HG03558 (cell line): ENCODE results near the gene CHMP4B.
"Not testable (repeated sequence)": the region's sequence is repeated elsewhere in the genome, so short reads cannot be mapped to it uniquely, and the experiment has no call there.

ENCODE experiments used
- ATAC-seq: cut with Tn5 transposase; IDR thresholded peaks from one replicate; pipeline ENCODE4 v1.9.1; 2021; ENCODE audit warnings: moderate number of reproducible peaks; ENCODE audit not compliant: unreplicated experiment; ENCODE audit errors: extremely low read depth

The CHMP4B gene

DNA sequence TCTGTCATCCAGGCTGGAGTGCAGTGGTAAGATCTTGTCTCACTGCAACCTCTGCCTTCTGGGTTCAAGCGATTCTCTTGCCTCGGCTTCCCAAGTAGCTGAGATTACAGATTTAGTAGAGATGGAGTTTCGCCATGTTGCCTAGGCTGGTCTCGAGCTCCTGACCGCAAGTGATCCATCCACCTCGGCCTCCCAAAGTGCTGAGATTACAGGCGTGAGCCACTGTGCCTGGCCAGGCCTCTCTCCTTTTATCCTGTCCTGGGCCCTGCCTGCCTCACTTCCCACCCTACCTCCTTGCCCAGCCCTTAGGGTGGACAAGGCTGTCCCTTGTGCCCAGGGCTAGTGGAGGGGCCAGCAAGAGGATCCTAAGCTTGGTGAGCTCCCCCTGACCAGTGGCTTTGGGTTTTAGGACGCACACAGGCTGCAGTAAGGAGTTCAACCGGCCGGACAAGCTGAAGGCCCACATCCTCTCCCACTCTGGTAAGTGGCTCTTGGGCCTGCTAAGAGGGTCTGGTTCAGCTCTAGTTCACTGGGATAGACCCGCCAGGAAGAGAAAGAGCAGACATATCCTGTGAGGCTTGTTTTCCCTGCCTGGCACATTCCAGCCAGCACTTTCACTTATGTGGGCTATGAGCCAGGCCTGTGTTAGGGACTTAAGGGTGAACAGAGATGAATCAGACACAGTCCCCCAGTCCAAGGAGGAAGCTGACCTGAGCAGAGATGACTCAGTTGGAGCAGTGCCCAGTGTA, 21.9 kb upstream of the CHMP4B start:
- ATAC-seq, result no peak

DNA sequence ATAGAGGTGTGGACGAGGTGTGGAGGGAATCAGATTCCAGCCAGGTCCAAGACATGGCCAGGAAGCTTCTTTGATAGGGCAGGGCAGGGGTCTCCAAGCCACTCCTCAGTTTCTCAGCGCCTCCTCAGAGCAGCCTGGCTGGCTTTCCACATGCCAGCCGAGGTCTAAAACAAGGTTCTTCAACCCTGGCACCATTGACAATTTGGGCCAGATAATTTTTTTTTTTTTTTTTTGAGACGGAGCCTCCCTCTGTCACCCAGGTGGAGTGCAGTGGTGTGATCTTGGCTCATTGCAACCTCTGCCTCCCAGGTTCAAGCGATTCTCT, 21.3 kb upstream of the CHMP4B start:
- ATAC-seq, result no peak

DNA sequence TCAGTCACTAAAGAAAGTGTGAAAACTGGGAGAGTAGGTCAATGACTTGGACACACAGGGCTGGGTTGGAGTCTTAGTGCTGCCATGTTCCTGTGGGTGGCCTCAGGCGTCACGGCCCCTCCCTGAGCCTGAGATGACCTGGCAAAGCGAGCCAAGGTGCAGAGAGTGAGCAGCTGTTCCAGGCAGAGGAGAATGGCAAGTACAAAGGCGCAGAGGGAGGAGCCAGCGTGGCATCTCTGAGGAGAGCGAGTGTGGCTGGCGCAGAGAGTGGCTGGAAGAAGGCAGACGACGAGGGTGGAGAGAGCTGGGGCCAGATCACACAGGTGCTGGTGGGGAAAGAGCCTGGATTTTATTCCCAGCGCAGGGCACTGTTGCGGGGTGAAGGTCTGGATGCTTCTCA, 20.6 kb upstream of the CHMP4B start:
- no peak for ATAC-seq

DNA sequence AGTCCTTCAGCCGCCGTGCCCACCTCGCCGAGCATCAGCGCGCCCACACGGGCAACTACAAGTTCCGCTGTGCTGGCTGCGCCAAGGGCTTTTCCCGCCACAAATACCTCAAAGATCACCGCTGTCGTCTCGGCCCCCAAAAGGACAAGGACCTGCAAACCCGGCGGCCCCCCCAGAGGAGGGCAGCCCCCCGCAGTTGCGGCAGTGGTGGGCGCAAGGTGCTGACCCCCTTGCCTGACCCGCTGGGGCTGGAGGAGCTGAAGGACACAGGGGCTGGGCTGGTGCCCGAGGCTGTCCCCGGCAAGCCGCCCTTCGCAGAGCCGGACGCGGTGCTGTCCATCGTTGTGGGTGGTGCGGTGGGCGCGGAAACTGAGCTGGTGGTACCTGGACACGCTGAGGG, 20.1 kb upstream of the CHMP4B start:
- no peak for ATAC-seq

DNA sequence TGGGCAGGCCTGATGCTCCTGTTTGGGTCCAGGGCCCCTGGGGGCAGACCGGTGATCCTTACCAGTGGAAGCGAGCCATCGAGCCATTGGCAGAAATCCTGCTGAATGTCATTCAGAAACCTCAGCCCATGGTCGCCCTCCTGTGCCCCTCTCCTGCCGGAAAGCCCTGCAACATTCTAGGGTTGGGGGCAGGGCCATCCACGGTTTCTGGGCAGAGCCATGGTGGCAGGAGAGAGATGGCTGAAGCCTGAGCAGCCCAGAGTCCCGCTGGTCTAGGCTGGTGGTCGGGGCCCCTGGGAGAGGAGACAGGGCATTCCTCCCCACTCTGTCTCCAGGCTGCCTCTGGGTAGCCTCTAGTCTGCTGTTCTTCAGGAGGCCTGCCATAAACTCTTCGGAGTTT, 19.6 kb upstream of the CHMP4B start:
- no peak for ATAC-seq

DNA sequence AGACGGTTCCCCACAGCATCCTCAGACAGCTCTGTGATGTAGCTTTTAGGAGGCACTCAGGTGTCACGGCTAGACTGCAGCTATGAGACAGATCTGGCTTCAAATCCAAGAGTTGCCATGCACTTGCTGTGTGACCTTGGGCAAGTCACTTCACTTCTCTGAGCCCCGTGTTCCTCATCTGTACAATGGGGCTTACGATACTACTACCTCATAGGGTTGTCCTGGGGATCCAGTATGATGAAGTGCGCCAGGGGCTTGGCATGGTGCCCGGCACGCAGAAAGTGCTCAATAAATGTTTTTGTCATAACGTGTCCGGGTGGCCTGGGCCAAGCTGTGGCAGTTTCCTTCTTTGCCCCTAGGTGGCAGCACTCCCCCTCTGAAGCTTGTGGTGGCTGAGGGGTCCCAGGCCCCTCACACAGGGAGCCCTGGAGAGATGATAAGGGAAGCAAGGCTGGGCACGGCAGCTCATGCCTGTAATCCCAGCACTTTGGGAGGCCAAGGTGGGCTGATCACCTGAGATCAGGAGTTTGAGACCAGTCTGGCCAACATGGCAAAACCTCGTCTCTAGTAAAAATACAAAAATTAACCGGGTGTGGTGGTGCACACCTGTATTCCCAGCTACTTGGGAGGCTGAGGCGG, 19.1 kb upstream of the CHMP4B start:
- no peak for ATAC-seq

DNA sequence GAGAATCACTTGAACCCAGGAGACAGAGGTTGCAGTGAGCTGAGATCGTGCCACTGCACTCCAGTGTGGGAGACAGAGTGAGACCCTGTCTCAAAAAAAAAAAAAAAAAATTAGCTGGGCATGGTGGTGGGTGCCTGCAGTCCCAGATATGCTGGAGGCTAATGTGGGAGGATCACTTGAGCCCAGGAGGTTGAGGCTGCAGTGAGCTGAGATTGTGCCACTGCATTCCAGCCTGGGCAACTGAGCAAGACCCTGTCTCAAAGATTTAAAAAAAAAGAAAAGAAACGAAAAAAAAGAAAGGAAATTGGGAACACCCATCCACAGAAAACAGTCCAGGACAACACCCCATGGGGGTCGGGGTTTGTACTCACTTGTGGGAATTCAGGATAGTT, 18.6 kb upstream of the CHMP4B start:
- ATAC-seq, result not testable (repeated sequence)

DNA sequence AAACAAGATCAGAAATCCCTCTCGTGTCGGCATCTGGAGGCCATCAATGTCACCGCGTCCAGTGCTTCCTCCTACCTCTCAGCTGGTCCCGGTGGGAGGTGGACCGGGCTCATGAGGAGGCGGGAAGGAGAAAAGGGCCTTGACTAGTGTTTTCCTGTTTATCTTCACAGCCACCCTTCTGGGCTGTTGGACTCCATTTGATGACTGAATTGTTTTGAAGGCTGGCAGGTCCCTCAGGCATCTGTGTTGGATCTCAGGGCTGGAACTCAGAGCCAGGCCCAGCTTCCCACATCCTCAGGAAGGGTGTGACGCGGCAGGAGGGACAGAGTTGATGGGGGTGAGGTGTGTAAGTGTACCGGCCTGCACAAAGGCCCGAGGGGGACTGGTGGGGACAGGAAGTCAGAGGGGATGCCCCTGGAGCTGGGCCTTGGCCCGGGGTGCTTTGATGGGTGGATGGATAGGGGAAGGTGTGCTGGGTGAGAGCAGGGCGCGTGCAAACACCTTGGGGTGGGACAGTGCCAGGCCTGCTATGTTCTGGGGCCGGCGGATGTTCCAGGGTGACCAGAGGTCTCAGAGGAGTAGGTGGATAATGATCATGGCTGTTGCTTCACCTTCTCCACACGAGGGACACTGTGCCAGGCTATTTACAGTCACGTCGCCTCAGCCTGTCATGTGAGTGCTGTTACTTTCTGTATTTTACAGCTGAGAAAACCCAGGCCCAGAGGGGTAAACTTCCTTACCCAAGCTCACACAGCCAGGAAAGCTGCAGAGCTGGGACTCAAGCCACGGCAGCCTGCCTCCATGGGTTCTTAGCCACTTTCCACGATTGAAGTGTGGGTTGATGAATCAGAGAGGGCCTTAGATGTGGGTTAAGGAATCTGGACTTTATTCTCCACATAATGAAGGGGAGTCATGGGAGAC, 17.9 kb upstream of the CHMP4B start:
- no peak for ATAC-seq

DNA sequence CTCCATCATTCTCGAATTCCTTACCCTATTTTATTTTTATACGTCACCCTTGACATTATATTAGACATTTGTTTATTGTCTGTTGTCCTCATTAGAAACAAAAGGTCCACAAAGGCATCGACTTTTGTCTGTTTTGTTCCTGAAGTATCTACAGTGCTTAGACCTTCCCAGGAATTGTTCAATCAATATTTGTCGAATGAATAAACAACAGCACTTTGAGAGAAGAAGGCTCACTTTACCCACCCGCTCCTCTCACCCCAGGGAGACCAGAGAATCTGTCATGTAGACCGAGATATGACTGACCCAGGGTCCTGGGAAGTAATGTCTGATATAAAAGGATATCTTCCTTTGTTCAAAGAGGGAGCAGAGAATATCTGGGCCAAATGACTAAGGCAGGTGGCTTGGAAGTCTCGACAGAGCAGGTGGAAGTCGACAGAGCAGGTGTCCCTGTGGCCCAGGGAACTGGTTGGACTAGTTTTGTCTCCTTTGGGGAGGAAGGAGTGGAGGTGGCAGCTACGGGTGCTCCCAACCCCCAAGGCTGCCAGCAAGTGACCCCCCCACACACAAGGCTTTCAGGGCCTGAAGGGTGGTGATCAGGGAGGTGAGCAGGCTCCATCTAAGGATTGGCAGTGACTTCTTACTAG, 14.8 kb upstream of the CHMP4B start:
- no peak for ATAC-seq

DNA sequence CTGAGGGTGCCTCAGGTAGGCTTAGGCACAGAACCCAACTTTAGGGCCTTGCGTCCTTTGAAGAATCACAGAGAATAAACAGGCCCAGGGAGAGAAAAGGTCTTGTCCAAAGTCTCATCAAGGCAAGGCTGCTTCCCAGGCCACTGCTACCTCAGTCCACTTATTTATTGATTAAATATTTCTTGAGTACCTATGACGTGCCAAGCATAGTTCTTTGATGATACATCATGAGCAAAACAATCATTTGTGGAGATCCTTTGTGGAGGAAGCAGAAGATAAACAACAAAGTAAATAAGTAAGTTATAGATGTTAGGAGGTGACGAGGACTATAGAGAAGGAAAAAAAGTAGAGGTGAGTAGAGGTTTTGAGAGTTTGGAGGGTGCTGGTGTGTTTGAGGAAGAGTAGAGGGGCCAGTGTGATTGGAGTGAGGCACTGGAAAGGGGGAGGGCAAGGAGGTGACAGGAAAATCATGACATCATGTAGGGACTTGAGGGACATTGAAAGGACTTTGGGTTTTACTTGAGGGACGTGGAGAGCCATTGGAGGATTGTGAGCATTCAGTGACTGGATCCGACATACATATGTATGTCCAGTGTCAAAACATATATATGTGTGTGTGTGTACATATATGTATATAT, 14.1 kb upstream of the CHMP4B start:
- no peak for ATAC-seq

DNA sequence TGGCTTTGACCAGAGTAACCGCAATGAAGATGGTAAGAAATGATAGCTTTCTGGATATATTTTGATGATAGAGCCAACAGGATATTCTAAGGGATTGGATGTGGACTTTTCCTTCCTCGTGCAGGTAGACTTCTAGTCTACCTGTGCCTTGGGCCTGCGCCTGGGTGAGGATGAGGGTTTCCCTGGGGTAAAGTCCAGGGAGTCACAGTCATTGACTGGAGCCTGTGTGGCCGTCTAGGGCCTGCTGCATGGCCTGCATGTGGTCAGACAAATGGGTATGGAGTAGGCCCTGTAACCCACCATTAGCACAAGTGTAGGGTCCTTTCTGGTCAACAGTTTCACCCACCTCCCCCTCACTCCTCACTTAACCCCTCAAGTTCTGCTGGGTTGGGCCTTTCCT, 12.7 kb upstream of the CHMP4B start:
- no peak for ATAC-seq

DNA sequence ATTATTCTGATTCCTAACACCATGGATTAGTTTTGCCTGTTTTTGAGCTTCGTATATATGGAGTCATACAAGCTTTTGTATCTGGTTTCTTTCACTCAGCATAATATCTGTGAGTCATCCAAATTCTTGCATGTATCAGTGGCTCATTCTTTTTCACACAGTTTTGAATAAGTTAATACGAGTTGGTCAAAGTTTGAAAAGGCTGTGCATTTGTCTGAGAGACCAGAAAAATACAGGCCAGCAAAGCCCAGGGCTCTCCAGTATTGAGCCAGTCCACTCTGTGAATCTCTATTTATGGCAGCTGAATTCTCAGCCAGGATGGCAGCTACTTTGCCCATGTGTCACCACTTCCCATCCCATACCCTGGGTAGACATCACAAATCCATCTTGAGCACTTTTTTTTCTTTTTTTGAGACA, 7.2 kb upstream of the CHMP4B start:
- ATAC-seq, result no peak

DNA sequence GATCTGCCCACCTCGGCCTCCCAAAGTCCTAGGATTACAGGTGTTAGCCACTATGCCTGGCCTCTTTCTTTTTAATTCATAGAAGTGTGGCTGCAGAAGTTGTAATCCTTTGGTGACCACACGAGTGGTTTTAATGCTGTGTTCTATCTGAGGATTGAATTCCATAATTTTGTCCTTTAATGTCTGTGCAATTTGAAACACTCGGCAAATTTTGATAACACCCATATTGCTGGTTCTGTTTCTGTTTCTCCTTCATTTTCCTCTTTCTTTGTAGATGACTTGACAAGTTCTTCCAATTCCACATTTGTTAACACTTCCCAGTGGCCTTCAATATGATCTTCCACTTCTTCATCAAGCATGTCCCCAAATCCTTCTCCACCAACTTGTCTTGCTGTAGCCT, 2.8 kb upstream of the CHMP4B start:
- no peak for ATAC-seq

DNA sequence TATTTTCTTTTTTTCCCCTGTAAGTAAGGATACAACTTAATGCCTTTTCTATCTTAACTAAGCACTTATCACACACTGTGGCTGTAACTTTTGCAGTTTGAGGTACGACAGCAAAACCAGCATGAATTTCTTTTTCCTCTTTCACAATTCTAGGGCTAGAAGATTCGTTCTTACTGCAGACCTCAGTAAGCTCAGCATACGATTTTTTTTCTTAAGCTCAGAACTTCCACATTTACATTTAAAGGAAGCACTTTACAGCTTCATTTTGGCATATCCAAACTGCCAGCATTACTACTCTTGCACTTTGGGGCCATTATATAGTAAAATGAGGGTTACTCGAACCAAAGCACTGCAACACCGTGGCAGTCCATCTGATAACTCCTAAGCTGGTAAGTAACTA, 889 bp upstream of the CHMP4B start:
- no peak for ATAC-seq

DNA sequence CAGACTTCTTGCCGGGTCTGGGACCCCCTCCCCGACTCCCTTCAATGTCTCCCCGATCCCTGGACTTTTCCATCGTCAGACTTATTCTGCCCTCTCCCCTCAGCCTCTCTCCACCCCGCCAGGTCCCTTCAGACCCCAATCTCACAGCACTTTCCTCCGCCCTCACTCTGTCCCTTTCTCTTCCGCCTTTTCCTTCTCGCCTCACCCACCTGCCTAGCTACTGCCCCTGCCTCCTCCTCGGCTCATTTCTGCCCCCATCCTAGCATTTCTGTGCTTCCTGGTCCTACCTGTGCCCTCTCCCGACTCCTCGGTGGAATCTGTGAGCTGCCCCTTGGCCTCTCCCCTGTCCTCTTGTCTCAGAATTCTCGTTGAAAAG, 616 bp downstream of the CHMP4B start:
- no peak for ATAC-seq

DNA sequence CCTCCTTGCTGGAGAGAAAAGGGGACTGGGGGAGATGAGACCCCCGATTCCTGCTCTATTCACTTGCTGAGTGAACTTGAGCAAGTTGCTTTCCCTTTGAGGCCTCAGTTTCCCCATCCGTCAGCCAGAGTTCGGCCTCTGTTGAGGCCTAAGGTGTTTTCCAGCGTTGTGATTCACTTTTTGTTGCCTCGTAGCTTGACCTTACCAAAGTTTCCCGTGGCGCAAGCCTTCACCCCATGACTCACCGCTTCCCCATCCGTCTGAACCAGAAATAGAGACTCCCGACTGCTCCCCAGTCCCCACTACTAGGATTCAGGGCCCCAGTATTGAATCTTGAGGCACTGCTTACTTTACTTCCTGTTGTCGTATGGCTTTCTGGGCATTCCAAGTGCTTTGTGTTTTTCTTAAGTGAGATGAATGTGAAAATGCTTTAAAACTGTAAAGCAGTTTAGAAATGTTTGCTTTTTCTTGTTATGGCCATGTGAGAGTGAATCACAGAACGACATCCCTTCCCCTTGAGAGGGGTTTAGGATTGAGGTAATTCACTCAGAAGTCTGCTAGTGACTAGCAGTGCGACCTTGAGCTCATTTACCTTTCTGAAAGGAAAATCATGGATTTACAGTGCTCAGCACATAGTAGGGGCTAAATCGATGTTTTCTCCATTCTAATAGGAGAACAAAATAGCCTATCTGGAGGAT, 1.2 kb downstream of the CHMP4B start:
- ATAC-seq, result no peak

DNA sequence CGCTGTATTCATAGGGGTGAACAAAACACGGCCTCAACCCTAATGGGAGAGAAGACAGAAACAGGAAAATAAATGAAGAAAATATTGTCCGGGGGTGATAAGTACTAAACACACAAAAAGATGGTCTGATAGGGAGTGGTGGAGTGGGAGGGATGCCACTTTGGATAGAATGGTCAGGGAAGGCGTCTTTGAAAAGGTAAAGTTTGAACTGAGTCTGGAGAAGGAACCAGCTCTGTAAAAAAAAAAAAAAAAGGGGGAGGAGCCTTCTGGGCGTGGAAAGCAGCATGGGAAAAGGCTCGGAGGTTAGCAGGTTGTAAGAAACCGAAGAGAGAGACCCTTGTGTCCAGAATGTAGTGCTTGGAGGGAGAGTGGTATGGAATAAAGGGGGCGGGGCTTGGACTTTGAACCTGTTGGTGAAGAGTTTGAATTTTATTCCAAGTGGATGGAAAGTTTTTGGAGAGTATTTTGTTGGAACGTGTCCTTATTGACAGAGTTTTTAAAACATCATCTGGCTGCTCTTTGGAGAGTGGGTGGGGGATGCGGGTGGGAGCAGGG, 1.8 kb downstream of the CHMP4B start:
- ATAC-seq, result no peak

DNA sequence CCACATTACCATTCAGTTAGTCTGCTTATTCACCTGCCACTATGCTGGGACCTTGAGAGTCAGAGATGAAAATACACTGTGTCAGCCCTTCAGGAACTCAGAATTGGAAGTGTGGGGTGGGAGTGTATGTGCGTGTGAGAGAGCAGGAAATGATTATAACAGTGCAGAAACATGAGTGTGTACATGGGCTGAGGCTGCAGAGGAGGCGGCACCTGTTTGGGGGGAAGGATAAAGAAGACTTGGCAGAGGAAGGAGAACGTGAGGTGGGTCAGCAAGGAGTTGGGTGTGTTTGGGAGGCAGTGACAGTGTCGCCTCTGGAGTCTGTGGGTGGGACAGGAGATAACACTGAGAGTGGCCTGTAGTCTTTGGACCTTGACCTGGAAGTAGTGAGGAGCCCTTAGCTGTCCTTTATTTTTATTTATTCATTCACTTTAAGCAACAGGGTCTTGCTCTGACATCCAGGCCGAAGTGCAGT, 3.1 kb downstream of the CHMP4B start:
- no peak for ATAC-seq

DNA sequence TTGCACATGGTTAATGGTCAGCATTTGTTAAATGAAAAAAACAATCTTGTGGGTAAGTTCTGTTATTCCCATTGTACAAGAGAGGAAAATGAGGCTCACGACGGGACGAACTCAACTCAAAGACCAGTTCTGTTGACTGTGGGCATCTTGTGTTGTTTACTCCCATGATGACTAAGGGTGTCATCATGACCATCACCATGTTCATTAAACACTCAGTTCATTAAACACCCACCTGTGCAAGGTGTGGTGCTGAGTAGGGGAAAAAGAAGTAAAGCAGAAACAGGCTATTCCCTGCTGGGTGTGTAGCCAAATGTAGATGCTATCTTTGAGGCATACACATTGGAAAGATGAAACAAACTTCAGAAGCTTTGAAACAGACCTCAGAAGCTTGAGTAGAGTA, 4.5 kb downstream of the CHMP4B start:
- ATAC-seq, result no peak
